GM19397 (cell line): ENCODE results near the gene BAHCC1.

Experiments used
- ATAC-seq: cut with Tn5 transposase; IDR thresholded peaks from one replicate; pipeline ENCODE4 v1.9.1; 2021; ENCODE audit warnings: mild to moderate bottlenecking, moderate library complexity; ENCODE audit not compliant: unreplicated experiment

Gene BAHCC1

DNA sequence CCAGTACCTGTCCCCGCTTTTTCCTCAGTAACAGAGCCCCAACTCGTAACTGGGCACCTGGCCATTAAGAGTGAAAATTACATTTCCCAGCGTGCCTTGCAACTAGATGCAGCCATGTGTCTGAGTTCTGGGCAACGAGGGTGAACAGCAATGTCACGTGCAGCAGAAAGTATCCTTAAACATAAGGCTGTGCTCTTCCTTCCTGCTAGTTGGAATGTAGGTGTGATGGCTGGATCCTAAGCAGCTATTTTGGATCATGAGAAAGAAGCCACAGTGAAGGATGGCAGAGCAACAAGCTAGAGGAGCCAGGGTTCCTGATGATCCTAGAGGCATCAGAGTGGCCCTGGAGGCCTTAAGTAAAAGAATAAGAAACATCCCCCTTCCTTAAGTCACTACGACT lies 81.4 kb downstream of the BAHCC1 start:
- no peak for ATAC-seq

DNA sequence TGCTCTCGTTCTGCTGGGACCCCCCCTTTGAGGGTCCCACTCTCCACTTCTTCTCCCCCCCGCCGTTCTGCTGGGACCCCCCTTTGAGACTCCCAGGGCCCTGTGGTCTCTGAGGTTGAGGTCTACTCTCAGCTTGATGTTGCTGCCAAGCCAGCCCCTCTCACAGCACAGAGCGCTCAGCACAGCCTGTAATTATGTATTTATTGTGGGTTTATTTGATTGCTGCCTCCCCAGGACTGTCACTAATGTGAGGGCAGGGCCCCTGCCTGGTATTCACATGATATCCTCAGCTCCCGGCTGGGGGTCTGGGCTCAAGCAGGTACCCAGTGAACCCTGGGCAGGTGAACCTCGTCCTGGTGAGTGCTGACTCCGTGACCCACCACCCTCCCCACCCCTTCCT lies 81.9 kb downstream of the BAHCC1 start:
- ATAC-seq: no peak

DNA sequence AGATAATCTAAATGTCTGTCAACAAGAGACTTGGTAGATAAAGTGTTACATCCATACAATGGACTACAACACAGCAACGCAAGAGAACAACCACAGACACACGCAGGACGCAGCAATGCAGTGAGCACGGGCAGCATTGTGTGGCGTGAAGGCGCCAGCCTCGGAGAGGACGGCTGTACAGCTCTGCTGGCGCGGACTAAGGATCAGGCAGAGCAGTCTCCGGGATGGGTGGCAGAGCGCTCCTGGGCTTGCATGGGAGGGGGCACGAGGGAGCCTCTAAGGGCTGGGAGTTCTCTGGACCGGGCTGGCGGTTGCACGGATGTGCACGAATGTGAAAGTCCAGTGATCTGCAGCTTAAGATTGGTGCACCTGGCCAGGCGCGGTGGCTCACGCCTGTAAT lies 82.9 kb downstream of the BAHCC1 start:
- ATAC-seq: no peak

DNA sequence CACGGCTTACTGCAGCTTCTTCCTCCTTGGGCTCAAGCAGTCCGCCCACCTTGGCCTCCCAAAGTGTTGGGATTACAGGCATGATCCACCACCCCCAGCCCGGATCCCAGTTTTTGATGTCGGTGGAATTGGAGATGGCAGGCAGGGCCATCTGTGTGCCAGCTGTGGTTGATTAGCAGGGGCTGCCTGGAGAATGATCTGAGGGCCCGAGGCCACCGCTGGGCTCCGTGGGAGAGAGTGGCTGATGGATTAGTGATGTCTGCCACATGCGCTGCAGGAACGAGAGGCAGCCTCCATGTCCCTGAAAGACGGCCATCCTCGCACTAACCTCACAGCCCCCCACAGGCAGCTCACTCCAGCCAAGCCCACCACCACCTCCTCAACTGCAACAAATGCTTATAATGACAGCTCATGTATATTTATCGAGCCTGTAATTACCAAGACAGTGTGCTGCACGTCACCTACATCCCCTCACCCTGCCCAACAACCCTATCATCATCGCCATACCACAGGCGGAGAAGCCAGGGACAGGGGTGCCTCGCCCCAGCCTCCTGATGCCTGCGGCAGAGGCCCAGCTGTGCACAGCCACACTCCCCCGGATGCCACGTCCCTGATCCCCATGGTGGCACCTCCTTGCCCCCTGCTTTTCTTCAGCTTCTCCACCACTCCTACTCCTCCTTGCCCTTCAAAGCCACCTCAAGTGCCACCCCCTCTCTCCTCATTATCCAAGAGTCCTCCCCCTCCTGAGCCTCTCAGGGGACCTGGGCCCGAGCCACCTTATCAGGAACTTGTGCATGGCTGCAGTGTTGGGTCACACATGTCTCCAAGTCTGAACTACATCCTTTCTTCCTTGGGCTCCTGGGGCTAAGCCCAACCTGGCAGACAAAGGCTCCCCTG lies 84.2 kb downstream of the BAHCC1 start:
- ATAC-seq: no peak

DNA sequence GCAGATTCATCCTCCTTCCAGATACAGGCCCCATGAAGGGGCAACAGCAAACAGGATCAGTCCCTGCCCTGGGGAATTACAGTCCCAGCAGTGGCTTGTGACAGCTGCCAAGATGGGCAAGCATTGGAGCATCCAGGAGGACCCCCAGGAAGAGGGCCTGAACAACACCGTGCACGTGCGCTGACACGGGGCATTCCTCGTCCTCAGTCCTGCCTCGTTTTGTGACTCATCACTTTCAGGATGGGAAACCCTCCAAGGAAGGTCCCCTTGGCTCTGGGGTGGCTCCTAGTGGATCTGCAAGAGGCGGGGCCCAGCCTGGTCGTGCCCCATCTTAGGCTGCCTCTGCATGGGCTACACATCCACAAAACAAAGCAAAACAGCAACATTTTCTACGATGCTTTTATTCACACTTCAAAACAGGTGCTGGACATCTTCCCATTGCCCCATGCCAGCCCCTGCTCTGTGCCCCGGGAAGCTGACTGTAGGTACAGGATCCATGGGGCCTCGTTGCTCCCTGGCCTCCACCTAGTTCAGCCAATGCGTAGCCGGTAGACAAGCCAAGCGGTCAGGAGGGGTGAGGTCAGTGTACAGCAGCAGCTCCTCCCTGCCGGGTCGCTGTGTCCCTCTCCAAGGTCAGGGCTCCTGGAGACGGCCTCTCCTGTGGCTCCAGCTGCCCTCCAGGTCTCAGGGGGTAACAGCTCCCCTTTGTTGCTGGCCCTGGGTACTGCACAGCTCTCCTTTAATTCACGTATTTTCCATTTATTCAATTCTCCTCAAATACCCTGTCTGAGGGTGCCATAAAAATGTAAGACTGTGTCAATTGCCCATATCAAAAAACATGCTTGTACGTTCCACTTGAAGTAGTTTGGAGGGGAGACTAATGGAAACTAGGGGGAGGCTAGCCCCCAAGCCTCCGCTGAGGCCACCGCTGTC lies 85.1 kb downstream of the BAHCC1 start:
- ATAC-seq: no peak

DNA sequence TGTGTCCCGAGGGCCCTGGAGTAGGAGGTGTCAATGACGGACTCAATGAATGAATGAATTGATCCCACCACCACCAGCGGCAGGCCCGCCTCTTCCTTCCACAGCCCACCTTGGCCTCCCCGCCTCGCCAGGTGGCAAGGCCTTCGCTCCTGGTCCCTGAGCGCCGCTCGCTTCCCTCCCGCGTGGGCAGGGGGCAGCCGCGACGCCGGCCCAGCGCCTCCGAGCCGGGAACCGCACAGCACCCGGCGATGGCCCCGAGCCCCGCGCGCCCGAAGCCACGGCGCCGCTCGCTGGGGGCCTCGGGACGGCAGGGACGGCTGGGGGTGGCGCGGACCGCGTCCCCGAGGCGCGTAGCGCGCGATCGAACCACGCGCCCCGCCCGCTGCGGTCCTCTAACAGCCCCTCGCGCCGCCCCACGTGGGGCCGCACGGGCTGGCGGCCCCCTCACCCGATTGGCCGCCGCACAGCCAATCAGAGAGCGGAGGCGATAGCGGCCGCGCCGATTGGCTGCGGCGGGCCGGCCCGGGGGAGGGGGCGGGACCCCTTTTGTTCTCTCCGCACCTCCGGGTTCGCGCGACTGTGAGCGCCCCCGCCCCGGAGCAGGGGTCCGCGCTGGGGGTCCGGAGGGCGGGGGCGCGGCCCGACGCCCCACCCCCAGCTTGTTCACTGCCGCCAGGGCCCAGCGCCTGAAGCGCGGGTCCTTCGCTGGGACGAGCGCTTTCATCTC lies 86.0 kb downstream of the BAHCC1 start:
- ATAC-seq: no peak

DNA sequence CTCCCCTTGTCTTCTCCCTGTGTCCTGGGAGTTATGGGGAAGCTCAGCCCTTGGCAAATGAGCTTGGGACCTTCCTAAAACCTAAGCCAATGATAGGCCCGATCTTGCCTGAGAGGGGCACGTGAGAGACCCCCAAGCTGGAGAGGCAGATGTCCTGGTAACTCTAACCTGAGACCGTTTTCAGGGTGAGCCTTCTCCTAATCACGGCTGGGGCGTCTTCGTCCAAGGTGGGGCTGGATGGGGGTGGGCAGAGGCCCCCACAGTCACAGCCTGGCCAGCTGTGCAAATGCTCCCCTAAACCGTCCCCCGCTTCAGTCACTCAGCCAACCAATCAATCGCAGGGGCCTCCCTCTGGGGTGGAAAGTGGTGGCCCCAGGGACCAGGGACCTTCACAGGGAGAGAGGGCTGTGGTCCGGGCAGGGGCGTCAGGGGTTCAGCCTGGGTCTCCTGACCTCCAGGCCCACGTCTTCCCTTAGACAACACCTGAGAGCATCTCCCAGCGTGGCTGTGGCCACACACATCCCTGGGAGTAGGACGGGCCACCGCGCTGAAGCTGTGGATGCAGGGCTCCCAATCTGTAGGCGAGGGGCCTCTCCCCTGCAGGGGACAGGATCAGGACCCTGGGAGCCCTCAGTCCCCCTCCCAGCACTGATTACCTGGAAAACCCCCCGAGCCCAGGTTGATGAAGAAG lies 86.7 kb downstream of the BAHCC1 start:
- no peak for ATAC-seq

DNA sequence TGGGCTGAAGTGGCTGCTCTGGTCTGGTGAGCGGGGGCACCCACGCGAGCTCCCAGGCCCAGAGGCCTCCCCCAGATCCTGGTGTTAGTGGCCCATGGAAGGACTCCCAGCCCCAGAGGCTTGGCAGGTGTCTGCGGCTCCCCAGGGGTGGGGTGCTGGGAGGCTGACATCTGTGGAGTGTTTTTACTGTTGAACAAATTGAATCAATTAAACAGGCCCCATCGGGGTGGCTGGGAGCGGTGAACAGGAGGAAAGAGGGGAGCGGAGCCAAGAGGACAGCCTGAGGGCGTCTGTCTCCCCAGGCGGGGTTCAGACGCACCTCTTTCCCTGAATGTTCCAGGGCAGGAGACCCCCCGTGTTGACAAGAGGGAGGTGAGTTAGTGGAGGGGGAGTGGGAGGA lies 87.4 kb downstream of the BAHCC1 start:
- no peak for ATAC-seq

DNA sequence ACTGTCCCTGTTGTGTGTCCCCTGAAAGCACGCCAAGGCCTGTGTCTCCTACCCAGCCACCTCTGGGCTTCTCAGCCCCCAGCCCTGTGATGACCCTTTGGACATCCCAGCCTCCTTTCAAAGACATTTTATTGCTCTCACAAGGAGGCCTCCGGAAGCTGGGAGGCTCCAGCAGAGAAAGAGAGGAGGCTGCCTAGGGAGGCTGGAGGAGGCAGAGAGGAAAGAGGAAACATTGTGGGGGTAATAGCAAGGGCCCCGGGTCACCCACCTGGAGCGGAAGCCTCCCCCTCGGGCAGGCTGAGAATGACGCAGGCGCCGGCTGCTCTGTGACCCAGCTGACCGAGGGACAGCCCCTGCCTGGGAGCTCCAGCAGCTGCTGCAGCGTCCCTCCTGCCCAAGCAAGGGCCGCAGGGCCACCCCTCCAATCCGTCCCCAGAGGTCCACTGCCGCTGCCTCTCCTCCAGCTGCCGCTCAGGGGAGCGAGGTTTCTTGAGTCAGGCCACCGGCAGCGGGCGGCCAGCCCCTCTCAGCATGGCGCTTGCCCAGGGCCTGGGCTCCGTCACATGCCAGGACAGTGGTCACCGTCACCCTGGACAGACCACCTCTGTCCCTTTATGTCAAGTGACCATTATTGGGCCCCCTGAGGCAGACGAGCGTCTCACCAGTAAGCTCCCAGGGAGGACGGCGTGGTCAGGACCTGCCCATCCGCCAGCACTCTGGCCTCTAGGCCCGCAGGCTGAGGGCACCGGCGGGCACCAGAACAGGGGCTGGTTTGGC lies 88.0 kb downstream of the BAHCC1 start:
- ATAC-seq: no peak

DNA sequence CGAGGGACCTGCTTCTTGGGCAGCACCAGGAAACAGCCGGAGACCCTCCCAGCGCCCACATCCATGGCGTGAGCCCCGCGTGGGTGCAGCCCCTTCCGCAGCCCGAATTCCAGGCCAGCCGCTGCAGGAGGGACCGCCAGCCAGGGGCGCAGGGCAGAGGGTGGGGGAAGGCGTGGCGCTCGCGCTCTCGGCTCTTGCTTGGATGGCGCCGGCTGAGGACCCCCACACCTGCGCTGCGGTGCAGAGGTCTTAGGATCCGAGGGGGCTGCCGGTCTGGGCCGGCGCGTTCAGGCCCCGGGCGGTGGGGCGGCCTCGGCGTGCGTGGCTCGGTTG lies 88.6 kb downstream of the BAHCC1 start:
- peak; percentile 3 for ATAC-seq

DNA sequence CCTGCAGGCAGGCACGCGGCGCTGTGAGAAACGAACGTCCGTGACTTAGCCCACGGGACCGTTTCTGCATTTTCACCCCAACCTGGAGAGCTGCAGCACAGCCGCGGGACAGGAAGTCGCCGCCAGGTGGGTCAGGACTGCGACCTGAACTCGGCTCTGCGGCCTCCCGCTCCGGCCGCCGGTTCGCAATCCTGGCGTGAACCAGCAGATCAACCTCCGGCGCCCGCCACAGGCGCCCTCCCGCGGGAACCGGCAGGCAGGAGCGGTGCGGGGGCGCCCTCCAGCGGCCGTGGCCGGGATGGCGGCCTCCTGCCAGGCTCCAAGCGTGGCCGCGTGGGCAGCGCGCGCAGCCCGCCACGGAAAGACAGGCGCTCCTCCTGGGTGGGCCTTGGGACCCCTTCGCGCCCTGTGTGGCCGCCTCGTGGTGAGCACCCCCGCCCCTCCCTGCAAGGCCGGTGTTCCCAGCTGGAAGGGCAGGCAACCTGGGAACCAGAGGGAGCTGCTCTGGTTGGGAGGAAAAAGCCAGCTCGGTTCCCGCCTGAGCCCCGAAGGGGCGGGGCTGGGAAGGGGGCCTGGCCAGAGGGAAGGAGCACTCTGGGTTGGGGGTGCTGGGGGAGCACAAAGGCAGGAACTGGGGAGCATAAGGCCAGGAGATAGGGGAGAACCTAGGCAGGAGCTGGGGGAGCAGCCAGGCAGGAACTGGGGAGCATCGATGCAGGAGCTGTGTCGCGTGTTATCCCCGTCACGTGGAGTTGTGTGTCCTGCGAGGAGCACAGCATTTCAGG lies 89.1 kb downstream of the BAHCC1 start:
- ATAC-seq: peak; percentile 48

DNA sequence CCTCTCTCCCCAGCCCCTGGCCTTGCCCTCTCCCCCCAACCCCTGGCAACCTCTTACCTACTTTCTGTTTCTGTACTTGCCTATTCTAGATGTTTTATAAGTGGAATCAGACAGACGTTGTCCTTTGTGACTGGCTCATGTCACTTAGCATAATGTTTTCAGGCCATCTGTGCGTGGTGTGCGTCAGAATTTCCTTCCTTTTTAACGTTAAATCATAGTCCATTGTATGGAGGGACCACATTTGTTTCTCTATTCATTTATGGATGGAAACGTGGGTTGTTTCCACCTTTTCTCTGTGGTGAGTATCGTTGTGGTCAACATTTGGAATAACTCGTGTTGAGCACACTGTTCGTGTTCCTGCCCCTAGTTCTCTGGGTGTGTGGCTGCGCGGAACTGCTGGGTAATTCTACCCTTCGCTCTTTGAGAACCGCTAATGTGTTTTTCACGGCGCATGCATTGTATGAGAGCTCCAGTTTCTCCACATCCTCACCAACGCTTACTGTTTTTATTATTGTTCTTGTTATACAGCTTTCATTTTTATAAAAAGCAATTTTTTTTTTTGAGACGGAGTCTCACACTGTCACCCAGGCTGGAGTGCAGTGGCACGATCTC lies 91.0 kb downstream of the BAHCC1 start:
- no peak for ATAC-seq

DNA sequence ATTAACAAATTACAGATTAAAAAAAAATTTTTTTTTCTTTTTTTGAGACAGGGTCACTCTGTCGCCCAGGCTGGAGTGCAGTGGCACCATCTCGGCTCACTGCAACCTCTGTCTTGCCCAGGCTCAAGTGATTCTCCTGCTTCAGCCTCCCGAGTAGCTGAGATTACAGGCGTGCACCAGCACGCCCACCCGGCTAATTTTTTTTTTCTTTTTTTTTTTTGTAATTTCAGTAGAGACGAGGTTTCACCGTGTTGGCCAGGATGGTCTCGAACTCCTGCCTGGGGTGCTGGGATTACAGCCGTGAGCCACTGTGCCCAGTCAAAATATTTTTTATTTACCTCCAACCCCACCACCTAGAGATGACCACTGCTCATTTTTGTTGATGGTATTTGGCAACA lies 91.8 kb downstream of the BAHCC1 start:
- no peak for ATAC-seq

DNA sequence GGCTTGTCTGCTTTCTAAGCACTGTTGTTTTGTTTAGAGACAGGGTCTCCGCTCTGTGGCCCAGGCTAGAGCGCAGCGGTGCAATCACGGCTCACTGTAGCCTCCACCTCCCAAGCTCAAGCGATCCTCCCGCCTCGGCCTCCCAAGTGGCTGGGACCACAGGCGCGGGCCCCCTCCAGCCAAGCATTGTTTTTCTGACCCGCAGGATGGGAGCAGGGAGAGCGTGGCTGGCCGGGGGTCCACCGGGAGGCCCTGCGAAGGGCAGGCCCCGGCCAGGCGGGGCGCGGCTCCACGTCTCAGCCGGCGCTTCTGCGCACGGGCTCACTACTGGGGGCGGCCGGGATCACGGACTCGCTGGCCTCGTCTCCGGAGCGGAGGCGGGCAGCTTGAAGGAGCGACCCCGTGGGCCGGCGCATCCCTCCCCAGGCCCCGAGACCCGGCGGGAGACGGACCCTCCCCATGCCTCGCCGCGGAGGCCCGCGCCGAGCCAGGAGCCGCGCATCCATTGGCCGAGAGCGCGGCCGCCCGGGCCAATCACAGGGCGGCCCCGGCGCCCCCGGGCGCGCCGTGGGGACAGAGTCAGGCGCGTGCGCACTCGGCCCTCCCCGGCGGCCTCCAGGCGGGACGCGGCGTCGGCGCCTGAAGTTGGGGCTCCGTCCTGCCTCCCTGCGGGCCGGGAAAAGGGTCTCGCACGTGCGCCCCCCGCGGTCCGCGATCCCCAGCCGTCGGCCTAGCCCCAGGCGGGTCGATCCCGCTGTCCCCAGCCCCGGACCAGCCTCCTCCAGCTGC lies 92.4 kb downstream of the BAHCC1 start:
- ATAC-seq: peak; percentile 51

DNA sequence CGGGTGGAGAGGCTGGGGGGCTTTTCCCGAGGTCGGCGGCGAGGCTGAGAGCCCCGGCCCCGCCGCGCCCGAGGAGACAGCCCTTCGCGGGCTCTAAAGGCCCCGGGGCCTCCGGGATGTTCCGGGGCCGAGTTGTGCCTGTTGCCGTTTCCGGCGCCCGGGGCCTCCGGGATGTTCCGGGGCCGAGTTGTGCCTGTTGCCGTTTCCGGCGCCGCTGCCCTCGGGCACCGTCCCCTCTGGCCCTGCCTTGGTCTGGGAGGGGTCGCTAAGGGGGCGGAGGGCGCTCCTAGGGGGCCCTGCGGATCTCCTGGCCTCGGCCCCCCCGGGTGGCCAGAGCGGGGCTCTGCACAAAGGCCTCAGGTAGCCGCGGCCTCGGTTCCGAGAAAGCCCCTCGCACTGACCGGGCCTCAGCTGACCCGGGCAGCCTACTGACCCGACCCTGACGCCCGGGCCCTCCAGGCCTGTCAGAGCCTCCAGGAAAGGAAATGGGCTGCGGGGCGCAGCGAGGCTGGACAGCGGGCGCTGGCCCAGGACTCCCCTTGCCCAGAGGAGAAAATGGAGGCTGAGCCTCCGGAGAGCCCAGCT lies 93.1 kb downstream of the BAHCC1 start:
- ATAC-seq: no peak

DNA sequence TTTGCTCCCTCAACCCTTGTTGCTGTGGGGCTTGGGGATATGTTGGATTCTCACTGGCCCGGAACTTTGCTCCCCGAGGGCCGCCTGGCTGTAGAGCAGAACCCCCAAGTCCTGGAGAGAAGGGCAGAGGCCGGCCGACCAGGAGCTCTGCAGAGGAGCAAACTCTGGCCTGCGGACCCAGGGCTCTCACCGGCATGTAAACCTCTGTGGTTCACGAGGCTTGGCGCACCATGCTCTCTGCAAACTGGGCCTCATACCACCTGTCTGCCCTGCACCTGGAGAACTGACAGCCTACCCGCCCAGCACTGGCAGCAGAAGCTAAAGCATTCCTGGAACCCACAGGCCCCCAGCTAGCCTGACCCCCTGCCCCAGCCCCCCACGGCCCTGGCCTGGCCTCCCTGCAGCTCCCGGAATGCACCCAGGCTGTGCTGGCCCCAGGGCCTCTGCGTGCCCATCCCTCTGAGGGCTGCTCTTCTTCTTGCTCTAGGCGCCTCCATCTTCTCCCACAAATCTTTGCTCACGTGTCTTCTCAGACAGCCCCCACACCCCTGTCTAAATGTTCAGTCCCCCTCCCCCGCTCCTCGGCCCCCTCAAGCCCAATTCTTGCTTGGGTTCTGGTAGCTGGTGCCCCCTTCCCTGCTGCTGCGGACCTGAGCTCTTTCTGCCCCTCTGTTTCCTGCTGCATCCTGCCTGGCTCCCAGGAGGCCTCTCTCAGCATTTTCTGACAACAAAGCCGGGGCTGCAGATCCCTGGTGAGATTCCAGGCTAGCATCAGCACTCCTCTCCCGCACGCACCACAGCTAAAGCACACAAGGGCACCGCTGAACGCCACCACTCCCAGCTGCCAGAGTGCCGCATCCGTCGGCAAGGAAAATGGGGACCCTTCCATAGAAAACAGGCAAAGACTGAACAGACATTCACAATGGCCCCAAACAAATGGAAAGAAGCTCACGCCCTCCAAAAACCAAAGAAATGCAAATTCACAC lies 94.0 kb downstream of the BAHCC1 start:
- ATAC-seq: no peak
